HepG2 (cell line): ENCODE results near the gene TBC1D14. TPM values are rescaled to one million over a fixed set of nuclear protein-coding genes. Genes with fewer than 3 reads are reported as not detected.

Experiments
- ARID2 ChIP-seq: sonication (generic); formaldehyde crosslinking; IDR thresholded peaks from 2 replicates; pipeline ENCODE4 v1.8.1; 2022; ENCODE audit warnings: mild to moderate bottlenecking, missing genetic modification reagents, borderline replicate concordance
- ATF7-NPFF ChIP-seq: sonication (generic); formaldehyde crosslinking; IDR thresholded peaks from 2 replicates; pipeline ENCODE4 v1.8.1; 2023; ENCODE audit warnings: mild to moderate bottlenecking, low read depth, missing genetic modification reagents, moderate library complexity
- FOXO1 ChIP-seq: sonication (generic); formaldehyde crosslinking; IDR thresholded peaks from 2 replicates; pipeline ENCODE4 v1.4.0; 2020; ENCODE audit warnings: missing genetic modification reagents
- MEF2D ChIP-seq: sonication (generic); formaldehyde crosslinking; IDR thresholded peaks from 2 replicates; pipeline ENCODE4 v1.5.1; 2020; ENCODE audit warnings: mild to moderate bottlenecking, missing genetic modification reagents
- RFX3 ChIP-seq: IDR thresholded peaks from 2 replicates; pipeline ENCODE4 v1.6.1; 2016; ENCODE audit warnings: missing biosample characterization, missing genetic modification reagents
- RFX5 ChIP-seq: IDR thresholded peaks from 2 replicates; pipeline ENCODE4 v1.6.1; 2011; ENCODE audit warnings: low read depth, low read length, improper control_type of control experiment
- ZKSCAN8 ChIP-seq: IDR thresholded peaks from 2 replicates; pipeline ENCODE4 v1.6.1; 2016; ENCODE audit warnings: borderline replicate concordance, missing genetic modification reagents, missing compliant biosample characterization
- ZMYM3 ChIP-seq: sonication (generic); formaldehyde crosslinking; IDR thresholded peaks from 2 replicates; pipeline ENCODE4 v1.5.1; 2020; ENCODE audit warnings: mild to moderate bottlenecking, missing genetic modification reagents
- ZNF225 ChIP-seq: sonication (generic); formaldehyde crosslinking; IDR thresholded peaks from 2 replicates; pipeline ENCODE4 v1.4.0; 2020; ENCODE audit warnings: mild to moderate bottlenecking, missing genetic modification reagents
- ZNF431 ChIP-seq: sonication (generic); formaldehyde crosslinking; IDR thresholded peaks from 2 replicates; pipeline ENCODE4 v1.9.0; 2022; ENCODE audit warnings: missing genetic modification reagents, low read depth, mild to moderate bottlenecking, borderline replicate concordance
- ZNF550 ChIP-seq: sonication (generic); formaldehyde crosslinking; IDR thresholded peaks from 2 replicates; pipeline ENCODE4 v1.4.0; 2020; ENCODE audit warnings: mild to moderate bottlenecking, missing genetic modification reagents, borderline replicate concordance
- ZNF614 ChIP-seq: IDR thresholded peaks from 2 replicates; pipeline ENCODE4 v1.6.1; 2018; ENCODE audit warnings: missing biosample characterization, missing genetic modification reagents, inconsistent platforms, borderline replicate concordance
- ZNF674 ChIP-seq: sonication (generic); formaldehyde crosslinking; IDR thresholded peaks from 2 replicates; pipeline ENCODE4 v1.5.0; 2020; ENCODE audit warnings: low read depth, mild to moderate bottlenecking, missing genetic modification reagents
- polyA plus RNA-seq, 8 experiments: library from polyadenylated mRNA; depleted of rRNA in 3 of 8; stranded (reverse) in 7 of 8; unstranded in 1 of 8; fragments of >200 nt; fragmentation: Illumina TruSeq in 4 of 8; extraction: Trizol in 4 of 8; gene quantifications; 2 replicates each; pipeline versions ENCODE4 v1.2.1 to v1.2.3, GENCODE V29; 2011 to 2016; ENCODE audit warnings: low read depth in 4 of 8, missing spikeins in 1 of 8, mixed read lengths in 1 of 8; ENCODE audit not compliant: insufficient read depth in 1 of 8
- total RNA-seq, 5 experiments: library from RNA; depleted of rRNA; stranded (reverse); fragments of >200 nt; fragmentation: Illumina TruSeq; extraction: Trizol; gene quantifications; 2 replicates each; pipeline ENCODE4 v1.2.3, GENCODE V29; 2016; ENCODE audit warnings: low read depth in 1 of 5
- TF ChIP-seq, protein P1 (sequence below): sonication (generic); formaldehyde crosslinking; IDR thresholded peaks from 2 replicates; pipeline ENCODE4 v1.5.0; 2020; ENCODE audit warnings: mild to moderate bottlenecking, missing genetic modification reagents, borderline replicate concordance
- TF ChIP-seq, protein P2 (sequence below): sonication (generic); formaldehyde crosslinking; conservative IDR thresholded peaks from 2 replicates; pipeline ENCODE4 v1.4.0; 2020; ENCODE audit warnings: missing genetic modification reagents
- TF ChIP-seq, protein P3 (sequence below): sonication (generic); formaldehyde crosslinking; IDR thresholded peaks from 2 replicates; pipeline ENCODE4 v1.4.0; 2020; ENCODE audit warnings: low read depth, mild to moderate bottlenecking, missing genetic modification reagents
- TF ChIP-seq, protein P4 (sequence below), 2 experiments: sonication (generic) in 1 of 2; formaldehyde crosslinking in 1 of 2; IDR thresholded peaks; 2 replicates each; pipeline versions ENCODE4 v1.4.0 to v1.6.1; 2016 to 2020; ENCODE audit warnings: borderline replicate concordance in 1 of 2, low read depth in 1 of 2, mild to moderate bottlenecking in 1 of 2, missing genetic modification reagents in 1 of 2
- TF ChIP-seq, protein P5 (sequence below): fragments of 450-650 bp; IDR thresholded peaks from 2 replicates; pipeline ENCODE4 v1.6.1; 2017

Gene TBC1D14
- total and polyA plus RNA-seq, 2 of the 13 experiments (the other 11 are each of a cell fraction or from before 2014, with no cell fraction given), result 29.5 to 46.5 TPM

DNA sequence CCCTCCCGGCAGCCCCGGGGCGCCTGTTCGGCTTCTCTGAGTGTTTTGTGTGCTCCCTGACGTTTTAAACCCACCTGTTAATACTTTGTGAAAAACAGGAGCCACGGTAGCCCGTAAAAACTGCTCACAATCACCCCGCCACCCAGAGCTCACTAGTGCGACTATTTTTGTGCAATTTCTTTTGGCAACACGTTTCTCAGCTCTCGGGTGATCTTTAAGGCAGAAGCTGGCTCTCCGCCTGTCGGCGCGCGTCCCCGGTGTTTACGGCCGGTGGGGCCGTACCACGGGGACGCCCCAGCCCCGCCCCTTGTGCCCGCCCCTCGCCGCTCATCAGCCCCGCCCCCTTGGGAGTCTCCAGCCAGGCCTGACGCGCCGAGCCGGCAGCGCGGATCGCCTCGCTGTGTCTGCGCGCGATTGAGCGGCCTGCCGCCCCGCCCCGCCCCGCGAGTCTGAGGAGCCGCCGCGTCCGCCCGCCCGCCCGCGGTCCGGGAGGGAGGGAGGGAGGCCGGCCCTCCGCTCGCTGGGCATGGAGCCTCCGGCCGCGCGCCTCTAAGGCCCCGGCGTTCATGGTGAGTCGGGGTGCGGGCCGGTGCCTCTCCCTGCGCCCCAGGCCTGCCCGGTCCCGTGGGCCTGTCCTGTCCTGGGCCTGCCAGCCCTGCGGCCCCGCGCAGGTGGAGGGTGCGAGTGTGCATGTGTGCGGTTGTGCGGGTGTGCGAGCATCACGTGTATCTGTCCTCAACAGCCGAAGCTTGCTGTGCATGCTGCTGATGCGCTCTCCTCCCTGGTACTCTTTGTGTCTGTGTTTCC, 77.4 kb downstream of the TBC1D14 start (continued):
- TF ChIP-seq ATF7-NPFF (CRISPR knock-in tag) (peak; percentile 83), RFX5 (no peak), ZNF431 (CRISPR knock-in tag) (peak; percentile 58; the same call in 1 of the 2 replicates), ZNF674 (CRISPR knock-in tag) (0 out of 2 replicates have a peak, but pooled peaks have one; percentile 23), ZMYM3 (CRISPR knock-in tag) (no peak), RFX3 (CRISPR knock-in tag) (no peak), FOXO1 (peak; percentile 41; the same call in 1 of the 2 replicates), ARID2 (0 out of 2 replicates have a peak, but pooled peaks have one; percentile 60), ZNF614 (no peak), ZNF550 (CRISPR knock-in tag) (0 out of 2 replicates have a peak, but pooled peaks have one; percentile 61), ZNF225 (CRISPR knock-in tag) (peak; percentile 65; the same call in 1 of the 2 replicates), ZKSCAN8 (CRISPR knock-in tag) (no peak), MEF2D (no peak)
- TF ChIP-seq, protein P1, sequence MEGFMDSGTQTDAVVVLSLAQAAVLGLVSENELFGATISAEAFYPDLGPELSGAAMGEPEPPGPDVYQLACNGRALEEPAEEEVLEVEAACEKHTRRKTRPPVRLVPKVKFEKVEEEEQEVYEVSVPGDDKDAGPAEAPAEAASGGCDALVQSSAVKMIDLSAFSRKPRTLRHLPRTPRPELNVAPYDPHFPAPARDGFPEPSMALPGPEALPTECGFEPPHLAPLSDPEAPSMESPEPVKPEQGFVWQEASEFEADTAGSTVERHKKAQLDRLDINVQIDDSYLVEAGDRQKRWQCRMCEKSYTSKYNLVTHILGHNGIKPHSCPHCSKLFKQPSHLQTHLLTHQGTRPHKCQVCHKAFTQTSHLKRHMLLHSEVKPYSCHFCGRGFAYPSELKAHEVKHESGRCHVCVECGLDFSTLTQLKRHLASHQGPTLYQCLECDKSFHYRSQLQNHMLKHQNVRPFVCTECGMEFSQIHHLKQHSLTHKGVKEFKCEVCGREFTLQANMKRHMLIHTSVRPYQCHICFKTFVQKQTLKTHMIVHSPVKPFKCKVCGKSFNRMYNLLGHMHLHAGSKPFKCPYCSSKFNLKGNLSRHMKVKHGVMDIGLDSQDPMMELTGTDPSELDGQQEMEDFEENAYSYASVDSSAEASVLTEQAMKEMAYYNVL, result no peak; the same call in 1 of the 2 replicates
- TF ChIP-seq, protein P2, sequence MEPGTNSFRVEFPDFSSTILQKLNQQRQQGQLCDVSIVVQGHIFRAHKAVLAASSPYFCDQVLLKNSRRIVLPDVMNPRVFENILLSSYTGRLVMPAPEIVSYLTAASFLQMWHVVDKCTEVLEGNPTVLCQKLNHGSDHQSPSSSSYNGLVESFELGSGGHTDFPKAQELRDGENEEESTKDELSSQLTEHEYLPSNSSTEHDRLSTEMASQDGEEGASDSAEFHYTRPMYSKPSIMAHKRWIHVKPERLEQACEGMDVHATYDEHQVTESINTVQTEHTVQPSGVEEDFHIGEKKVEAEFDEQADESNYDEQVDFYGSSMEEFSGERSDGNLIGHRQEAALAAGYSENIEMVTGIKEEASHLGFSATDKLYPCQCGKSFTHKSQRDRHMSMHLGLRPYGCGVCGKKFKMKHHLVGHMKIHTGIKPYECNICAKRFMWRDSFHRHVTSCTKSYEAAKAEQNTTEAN (CRISPR knock-in tag), result no peak
- TF ChIP-seq, protein P3, sequence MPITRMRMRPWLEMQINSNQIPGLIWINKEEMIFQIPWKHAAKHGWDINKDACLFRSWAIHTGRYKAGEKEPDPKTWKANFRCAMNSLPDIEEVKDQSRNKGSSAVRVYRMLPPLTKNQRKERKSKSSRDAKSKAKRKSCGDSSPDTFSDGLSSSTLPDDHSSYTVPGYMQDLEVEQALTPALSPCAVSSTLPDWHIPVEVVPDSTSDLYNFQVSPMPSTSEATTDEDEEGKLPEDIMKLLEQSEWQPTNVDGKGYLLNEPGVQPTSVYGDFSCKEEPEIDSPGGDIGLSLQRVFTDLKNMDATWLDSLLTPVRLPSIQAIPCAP (CRISPR knock-in tag), result no peak
- TF ChIP-seq, protein P4, sequence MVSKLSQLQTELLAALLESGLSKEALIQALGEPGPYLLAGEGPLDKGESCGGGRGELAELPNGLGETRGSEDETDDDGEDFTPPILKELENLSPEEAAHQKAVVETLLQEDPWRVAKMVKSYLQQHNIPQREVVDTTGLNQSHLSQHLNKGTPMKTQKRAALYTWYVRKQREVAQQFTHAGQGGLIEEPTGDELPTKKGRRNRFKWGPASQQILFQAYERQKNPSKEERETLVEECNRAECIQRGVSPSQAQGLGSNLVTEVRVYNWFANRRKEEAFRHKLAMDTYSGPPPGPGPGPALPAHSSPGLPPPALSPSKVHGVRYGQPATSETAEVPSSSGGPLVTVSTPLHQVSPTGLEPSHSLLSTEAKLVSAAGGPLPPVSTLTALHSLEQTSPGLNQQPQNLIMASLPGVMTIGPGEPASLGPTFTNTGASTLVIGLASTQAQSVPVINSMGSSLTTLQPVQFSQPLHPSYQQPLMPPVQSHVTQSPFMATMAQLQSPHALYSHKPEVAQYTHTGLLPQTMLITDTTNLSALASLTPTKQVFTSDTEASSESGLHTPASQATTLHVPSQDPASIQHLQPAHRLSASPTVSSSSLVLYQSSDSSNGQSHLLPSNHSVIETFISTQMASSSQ (IDR thresholded peaks at IDR 0.05; ENCODE audit: low read depth), result no peak
- TF ChIP-seq, protein P4 (CRISPR knock-in tag; IDR thresholded peaks at IDR 0.05; ENCODE audit: borderline replicate concordance), result no peak; the same call in 1 of the 2 replicates
- TF ChIP-seq, protein P5, sequence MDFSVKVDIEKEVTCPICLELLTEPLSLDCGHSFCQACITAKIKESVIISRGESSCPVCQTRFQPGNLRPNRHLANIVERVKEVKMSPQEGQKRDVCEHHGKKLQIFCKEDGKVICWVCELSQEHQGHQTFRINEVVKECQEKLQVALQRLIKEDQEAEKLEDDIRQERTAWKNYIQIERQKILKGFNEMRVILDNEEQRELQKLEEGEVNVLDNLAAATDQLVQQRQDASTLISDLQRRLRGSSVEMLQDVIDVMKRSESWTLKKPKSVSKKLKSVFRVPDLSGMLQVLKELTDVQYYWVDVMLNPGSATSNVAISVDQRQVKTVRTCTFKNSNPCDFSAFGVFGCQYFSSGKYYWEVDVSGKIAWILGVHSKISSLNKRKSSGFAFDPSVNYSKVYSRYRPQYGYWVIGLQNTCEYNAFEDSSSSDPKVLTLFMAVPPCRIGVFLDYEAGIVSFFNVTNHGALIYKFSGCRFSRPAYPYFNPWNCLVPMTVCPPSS, result no peak
